Stimulated activated naive B cell treated with anti-CD40 and anti-IgM and Interleukin-4, amounts not matched to agents 10 μg/mL and 1 μg/mL and 100 μg/mL, for 72 hours (primary cell): ENCODE measurements around the gene SEMA6D.

Experiments used
- ATAC-seq, 2 donors: fragments of 150-1000 bp; cut with Tn5 transposase; replicated peaks; 2 replicates each; pipeline ENCODE4 v1.10.0; 2021; ENCODE audit warnings: moderate library complexity in 1 of 2
- DNase-seq: peaks from one replicate; pipeline ENCODE4 v3.0.0; 2021
- H3K27ac Mint-ChIP-seq: one replicate; pipeline ENCODE4 v1.8.0; 2022; ENCODE audit warnings: mild to moderate bottlenecking, mixed read lengths
- H3K27me3 Mint-ChIP-seq, 2 donors: one replicate each; pipeline ENCODE4 v1.8.0; 2022; ENCODE audit warnings: mixed read lengths in 2 of 2
- H3K36me3 Mint-ChIP-seq, 2 donors: one replicate each; pipeline ENCODE4 v1.8.0; 2022; ENCODE audit warnings: mixed read lengths in 2 of 2, mild to moderate bottlenecking in 1 of 2
- H3K4me1 Mint-ChIP-seq, 2 donors: one replicate each; pipeline ENCODE4 v1.8.0; 2022; ENCODE audit warnings: mixed read lengths in 2 of 2, mild to moderate bottlenecking in 1 of 2
- H3K4me3 Mint-ChIP-seq, 2 donors: one replicate each; pipeline ENCODE4 v1.8.0; 2022; ENCODE audit warnings: mild to moderate bottlenecking in 2 of 2, mixed read lengths in 2 of 2, moderate library complexity in 1 of 2
- H3K9me3 Mint-ChIP-seq, 2 donors: one replicate each; pipeline ENCODE4 v1.8.0; 2022; ENCODE audit warnings: mixed read lengths in 2 of 2, mild to moderate bottlenecking in 1 of 2

The SEMA6D gene

DNA sequence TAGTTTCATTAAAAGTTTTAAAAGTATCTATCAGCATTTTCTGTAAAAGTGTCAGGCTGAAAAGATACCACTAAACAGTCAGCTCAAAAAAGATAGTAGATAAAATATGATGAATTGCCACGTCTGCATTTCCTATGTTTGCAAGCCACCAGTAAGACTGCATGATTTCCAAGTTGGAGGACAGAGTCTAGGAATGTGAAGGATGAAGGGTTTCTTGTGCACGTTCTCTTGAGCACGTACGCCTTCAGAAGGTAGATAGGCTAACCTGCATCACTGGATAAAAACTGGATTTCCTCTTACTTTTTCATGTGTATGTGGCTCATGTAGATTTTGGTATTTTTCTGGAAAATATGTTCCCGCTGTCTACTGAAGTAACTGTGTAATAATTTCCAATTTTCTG is 9.9 kb upstream of the SEMA6D start:
- Mint-ChIP-seq H3K27ac (no peak overlapping the region), H3K36me3 (no peaks in the 10 kb centered on the region), H3K4me1 (no peaks in the 10 kb centered on the region), H3K27me3 (peaks cover 4 to 6% of the 10 kb centered on the region in 2 donors), H3K9me3 (no peaks in the 10 kb centered on the region), H3K4me3 (no peak overlapping the region)
- ATAC-seq (no peak), DNase-seq (no peak)

DNA sequence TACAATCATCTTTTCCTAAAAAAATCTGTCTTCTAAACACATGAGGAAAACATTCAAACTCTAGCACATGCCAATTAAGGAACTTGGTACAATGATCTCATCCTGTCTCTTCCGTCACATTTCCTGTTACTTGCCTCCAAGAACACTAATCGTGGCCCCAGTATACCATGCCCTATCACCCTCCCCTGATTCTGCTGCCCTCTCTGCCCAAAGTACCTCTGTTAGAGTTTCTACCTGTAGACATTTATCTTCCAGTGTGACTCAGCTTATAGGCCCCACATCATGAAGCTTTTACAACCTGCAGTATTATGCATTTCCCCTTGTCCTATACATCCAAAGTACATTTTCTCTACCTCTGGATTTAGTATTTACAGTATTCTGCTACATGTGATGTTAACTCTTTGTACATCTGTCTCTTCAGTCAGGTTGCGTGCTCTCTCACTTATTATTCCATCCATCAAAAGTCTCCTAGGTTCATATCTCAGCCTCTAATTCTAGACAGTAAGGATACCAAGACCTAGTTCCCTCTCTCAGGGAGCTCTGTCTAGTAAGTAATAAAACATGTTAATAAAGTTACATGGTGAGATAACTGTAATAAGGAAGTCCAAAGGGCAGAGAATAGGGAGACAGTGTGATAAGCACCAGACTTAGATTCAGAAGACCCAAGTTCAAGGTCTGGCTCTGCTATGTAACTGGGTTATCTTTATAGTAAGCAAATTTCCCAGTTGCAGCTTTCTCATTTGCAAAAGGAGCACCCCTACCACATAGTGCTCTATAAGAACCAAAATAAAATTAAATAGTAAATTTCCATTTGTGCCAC is 8.9 kb upstream of the SEMA6D start:
- H3K4me1 Mint-ChIP-seq, result no peaks in the 10 kb centered on the region
- peaks cover 4 to 6% of the 10 kb centered on the region in 2 donors for H3K27me3 Mint-ChIP-seq
- H3K36me3 Mint-ChIP-seq, result no peaks in the 10 kb centered on the region
- ATAC-seq (no peak), DNase-seq (no peak)
- H3K9me3 Mint-ChIP-seq, result no peaks in the 10 kb centered on the region
- H3K4me3 Mint-ChIP-seq, result no peak overlapping the region
- H3K27ac Mint-ChIP-seq, result no peak overlapping the region

GRCh38 chr15:47711655-47712054 is 5.7 kb upstream of the SEMA6D start:
- Mint-ChIP-seq H3K4me1 (no peaks in the 10 kb centered on the region), H3K27ac (no peak overlapping the region), H3K9me3 (no peaks in the 10 kb centered on the region), H3K4me3 (no peak overlapping the region), H3K27me3 (peaks cover 20 to 27% of the 10 kb centered on the region in 2 donors), H3K36me3 (no peaks in the 10 kb centered on the region)
- DNase-seq (no peak), ATAC-seq (no peak)

DNA sequence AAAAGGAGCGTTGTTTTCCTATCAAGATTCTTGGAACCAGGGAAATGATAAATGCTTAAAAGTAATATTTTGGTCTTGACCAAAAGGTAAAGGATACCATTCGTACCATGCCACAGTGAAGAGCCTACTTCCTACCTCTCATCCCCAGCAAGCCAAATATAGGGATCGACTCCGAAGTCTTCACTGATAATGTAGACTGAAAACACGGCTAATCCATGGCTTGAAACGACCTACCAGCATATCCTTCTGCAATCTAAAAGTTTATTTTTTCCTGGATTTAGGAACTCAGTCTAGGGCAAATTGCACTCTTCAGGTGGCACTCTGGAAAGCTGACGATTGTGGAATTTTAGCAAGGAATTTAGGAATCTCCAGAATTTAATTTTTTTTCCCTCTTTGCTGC is 1.9 kb upstream of the SEMA6D start:
- no peak for DNase-seq
- no peak for ATAC-seq
- peaks cover 7% of the 10 kb centered on the region in 2 donors for H3K4me1 Mint-ChIP-seq
- H3K36me3 Mint-ChIP-seq, result no peaks in the 10 kb centered on the region
- no peak overlapping the region for H3K4me3 Mint-ChIP-seq
- H3K27me3 Mint-ChIP-seq, result peaks cover 38 to 56% of the 10 kb centered on the region in 2 donors
- no peak overlapping the region for H3K27ac Mint-ChIP-seq
- no peaks in the 10 kb centered on the region for H3K9me3 Mint-ChIP-seq

- H3K27me3 Mint-ChIP-seq, result peaks cover 39 to 57% of the 10 kb centered on the region in 2 donors
- H3K9me3 Mint-ChIP-seq, result no peaks in the 10 kb centered on the region
- ATAC-seq (no peak), DNase-seq (no peak)
- H3K4me1 Mint-ChIP-seq, result peaks cover 7% of the 10 kb centered on the region in 2 donors
- H3K27ac Mint-ChIP-seq, result no peak overlapping the region
- no peak overlapping the region for H3K4me3 Mint-ChIP-seq
- H3K36me3 Mint-ChIP-seq, result no peaks in the 10 kb centered on the region
These were observed 1.4 kb upstream of the SEMA6D start for GRCh38 chr15:47715856-47716445.

DNA sequence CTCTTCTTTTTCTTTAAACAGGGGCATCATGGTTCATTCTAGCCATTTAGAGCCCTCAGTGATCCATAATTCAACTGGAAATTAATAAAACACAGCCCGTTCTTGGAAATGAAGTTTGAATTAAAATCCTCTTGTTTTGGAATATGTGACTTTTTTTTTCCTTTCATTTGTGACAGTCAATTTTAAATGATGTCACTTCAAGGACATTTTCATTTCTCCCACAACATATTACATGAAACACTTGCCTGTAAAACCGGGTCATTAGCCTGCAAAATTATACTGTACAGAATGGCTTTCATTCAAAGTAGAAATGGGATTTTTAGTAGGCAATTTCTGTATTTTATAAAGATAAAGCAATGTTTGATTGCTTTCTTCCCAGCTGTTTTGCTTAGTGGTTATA is 789 bp upstream of the SEMA6D start:
- Mint-ChIP-seq H3K4me3 (no peak overlapping the region), H3K27ac (no peak overlapping the region), H3K36me3 (no peaks in the 10 kb centered on the region), H3K9me3 (no peaks in the 10 kb centered on the region), H3K4me1 (peaks cover 7% of the 10 kb centered on the region in 2 donors), H3K27me3 (peaks cover 43 to 57% of the 10 kb centered on the region in 2 donors)
- no peak for DNase-seq
- no peak for ATAC-seq

GRCh38 chr15:47718497-47719437 is 1.5 kb downstream of the SEMA6D start:
- H3K9me3 Mint-ChIP-seq, result no peaks in the 10 kb centered on the region
- peaks cover 7% of the 10 kb centered on the region in 2 donors for H3K4me1 Mint-ChIP-seq
- peak overlapping the region; percentile 55 to 56 for H3K4me3 Mint-ChIP-seq
- peaks cover 56 to 71% of the 10 kb centered on the region in 2 donors for H3K27me3 Mint-ChIP-seq
- ATAC-seq (no peak), DNase-seq (no peak)
- no peak overlapping the region for H3K27ac Mint-ChIP-seq
- H3K36me3 Mint-ChIP-seq, result no peaks in the 10 kb centered on the region

DNA sequence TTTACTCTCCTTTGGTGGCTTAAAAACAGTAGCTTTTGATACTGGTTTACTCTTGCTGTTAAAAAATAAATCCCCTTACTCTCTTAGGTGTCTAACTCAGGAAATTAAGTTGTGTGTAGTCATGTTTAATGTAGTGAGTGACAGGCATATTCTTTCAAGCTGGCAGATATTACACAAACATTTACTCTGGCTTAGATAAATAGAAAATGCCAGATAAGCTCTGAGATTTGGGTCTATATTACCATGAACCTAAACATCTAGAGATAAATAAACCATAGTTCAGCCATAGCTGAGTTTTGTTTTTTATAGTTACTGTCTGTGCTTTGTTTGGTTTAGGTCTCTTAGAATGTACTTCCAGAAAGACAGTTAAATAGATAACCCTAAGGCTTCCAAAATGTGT is 2.4 kb downstream of the SEMA6D start:
- no peak for ATAC-seq
- H3K36me3 Mint-ChIP-seq, result no peaks in the 10 kb centered on the region
- peaks cover 7% of the 10 kb centered on the region in 2 donors for H3K4me1 Mint-ChIP-seq
- no peak for DNase-seq
- no peak overlapping the region for H3K27ac Mint-ChIP-seq
- H3K9me3 Mint-ChIP-seq, result no peaks in the 10 kb centered on the region
- H3K27me3 Mint-ChIP-seq, result peaks cover 58 to 73% of the 10 kb centered on the region in 2 donors
- no peak overlapping the region for H3K4me3 Mint-ChIP-seq

GRCh38 chr15:47720555-47720954 is 3.2 kb downstream of the SEMA6D start:
- no peak for ATAC-seq
- Mint-ChIP-seq H3K4me1 (peaks cover 7% of the 10 kb centered on the region in 2 donors), H3K27me3 (peaks cover 50 to 65% of the 10 kb centered on the region in 2 donors), H3K36me3 (no peaks in the 10 kb centered on the region), H3K27ac (no peak overlapping the region), H3K4me3 (no peak overlapping the region), H3K9me3 (no peaks in the 10 kb centered on the region)
- no peak for DNase-seq

- Mint-ChIP-seq H3K27me3 (peaks cover 46 to 54% of the 10 kb centered on the region in 2 donors), H3K36me3 (no peaks in the 10 kb centered on the region), H3K4me1 (peaks cover 7% of the 10 kb centered on the region in 2 donors), H3K27ac (peak overlapping the region; percentile 26), H3K9me3 (no peaks in the 10 kb centered on the region), H3K4me3 (no peak overlapping the region)
- no peak for ATAC-seq
- DNase-seq, result no peak
These were observed 4.4 kb downstream of the SEMA6D start for GRCh38 chr15:47721676-47722075.

- Mint-ChIP-seq H3K36me3 (no peaks in the 10 kb centered on the region), H3K4me1 (no peaks in the 10 kb centered on the region), H3K9me3 (no peaks in the 10 kb centered on the region), H3K4me3 (no peak overlapping the region), H3K27me3 (peaks cover 31 to 37% of the 10 kb centered on the region in 2 donors), H3K27ac (no peak overlapping the region)
- no peak for ATAC-seq
- no peak for DNase-seq
These were observed 7.0 kb downstream of the SEMA6D start for GRCh38 chr15:47724346-47724745.

DNA sequence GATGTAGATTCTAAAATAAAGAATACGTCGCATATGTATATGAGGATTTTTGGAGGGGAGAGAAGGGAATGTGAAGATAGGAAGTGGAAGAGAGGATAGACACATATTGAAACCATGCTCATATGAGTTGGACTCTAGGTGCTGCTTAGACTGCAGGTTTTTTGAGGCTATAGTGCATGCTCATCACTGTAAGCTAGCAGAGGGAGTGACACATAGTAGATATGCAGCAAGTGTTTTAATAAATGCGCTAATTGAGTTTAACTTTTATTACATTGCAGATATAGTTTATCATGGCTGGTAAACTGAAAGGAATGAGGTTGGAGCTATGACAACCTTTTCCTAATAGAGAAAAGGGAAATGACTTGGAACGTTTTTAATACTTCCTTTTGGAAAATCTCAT is 7.7 kb downstream of the SEMA6D start:
- no peaks in the 10 kb centered on the region for H3K4me1 Mint-ChIP-seq
- H3K4me3 Mint-ChIP-seq, result no peak overlapping the region
- no peaks in the 10 kb centered on the region for H3K9me3 Mint-ChIP-seq
- H3K27ac Mint-ChIP-seq, result no peak overlapping the region
- no peaks in the 10 kb centered on the region for H3K36me3 Mint-ChIP-seq
- peaks cover 26 to 30% of the 10 kb centered on the region in 2 donors for H3K27me3 Mint-ChIP-seq
- DNase-seq (no peak), ATAC-seq (no peak)

DNA sequence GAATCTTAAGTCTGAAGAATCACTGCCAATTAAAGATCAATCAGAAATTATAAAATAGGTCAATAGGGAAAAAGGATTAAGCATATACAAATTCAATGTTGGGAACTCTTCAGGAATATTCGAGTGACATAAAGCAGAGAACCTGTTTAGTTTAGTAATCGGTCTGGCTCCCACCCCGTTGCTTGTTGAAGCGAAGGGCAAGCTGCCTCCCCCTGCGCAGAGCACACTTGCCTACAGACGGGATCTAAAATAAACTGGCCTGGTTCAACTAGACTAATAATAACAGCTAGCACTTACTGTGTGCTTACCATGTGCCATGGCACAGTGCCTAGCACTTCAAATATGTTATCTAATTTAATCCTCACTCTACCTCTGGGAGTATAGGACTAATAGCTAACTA is 8.6 kb downstream of the SEMA6D start:
- Mint-ChIP-seq H3K36me3 (no peaks in the 10 kb centered on the region), H3K4me3 (no peak overlapping the region), H3K9me3 (no peaks in the 10 kb centered on the region), H3K27ac (no peak overlapping the region), H3K27me3 (peaks cover 21 to 25% of the 10 kb centered on the region in 2 donors), H3K4me1 (no peaks in the 10 kb centered on the region)
- DNase-seq, result no peak
- no peak for ATAC-seq

- Mint-ChIP-seq H3K27me3 (peaks cover 18 to 25% of the 10 kb centered on the region in 2 donors), H3K4me3 (no peak overlapping the region), H3K36me3 (no peaks in the 10 kb centered on the region), H3K27ac (no peak overlapping the region), H3K9me3 (no peaks in the 10 kb centered on the region), H3K4me1 (no peaks in the 10 kb centered on the region)
- no peak for DNase-seq
- no peak for ATAC-seq
These were observed 9.1 kb downstream of the SEMA6D start for GRCh38 chr15:47726399-47726823.
